Sigmoid colon (tissue), 7 donors: ENCODE measurements around the gene NTM. TPM values are rescaled to one million over a fixed set of nuclear protein-coding genes. Genes with fewer than 3 reads are reported as not detected.

Experiments used
- DNase-seq: peaks from one replicate; pipeline ENCODE4 v3.0.0-alpha.2; 2019
- H3K27ac ChIP-seq, 4 donors: fragments of 200-600 bp; sonication (generic); one replicate each; pipeline ENCODE4 v1.5.1; 2016 to 2019; ENCODE audit warnings: mild to moderate bottlenecking in 1 of 4
- H3K27me3 ChIP-seq, 3 donors: fragments of 200-600 bp; sonication (generic); one replicate each; pipeline ENCODE4 v1.5.1; 2019; ENCODE audit warnings: mild to moderate bottlenecking in 1 of 3
- H3K36me3 ChIP-seq, 4 donors: fragments of 200-600 bp; sonication (generic); one replicate each; pipeline ENCODE4 v1.5.1; 2016 to 2019
- H3K4me1 ChIP-seq, 4 donors: fragments of 200-600 bp; sonication (generic); one replicate each; pipeline ENCODE4 v1.5.1; 2017 to 2019
- H3K4me3 ChIP-seq, 4 donors: fragments of 200-600 bp; sonication (generic); one replicate each; pipeline ENCODE4 v1.5.1; 2017 to 2019; ENCODE audit warnings: mild to moderate bottlenecking in 2 of 4, moderate library complexity in 1 of 4
- H3K9me3 ChIP-seq, 4 donors: fragments of 200-600 bp in 3 of 4; sonication (generic) in 3 of 4; one replicate each; pipeline versions ENCODE4 v1.5.1 to v1.6.1; 2013 to 2019
- CTCF ChIP-seq, 4 experiments: fragments of 450-650 bp in 3 of 4; fragments of 200-600 bp in 1 of 4; IDR thresholded peaks; one replicate each; pipeline ENCODE4 v1.5.1; 2016 to 2019; ENCODE audit warnings: antibody characterized with exemption in 4 of 4, mild to moderate bottlenecking in 3 of 4, moderate library complexity in 2 of 4
- EP300 ChIP-seq, 4 donors: sonication (generic); formaldehyde crosslinking; IDR thresholded peaks; one replicate each; pipeline ENCODE4 v1.6.1; 2017; ENCODE audit warnings: antibody characterized with exemption in 4 of 4
- POLR2A ChIP-seq, 2 donors: fragments of 450-650 bp; IDR thresholded peaks; one replicate each; pipeline ENCODE4 v1.6.1; 2016; ENCODE audit warnings: antibody characterized with exemption in 2 of 2, mild to moderate bottlenecking in 2 of 2, moderate library complexity in 2 of 2
- POLR2AphosphoS5 ChIP-seq, 4 donors: sonication (generic); formaldehyde crosslinking; IDR thresholded peaks; one replicate each; pipeline ENCODE4 v1.6.1; 2017; ENCODE audit warnings: antibody characterized with exemption in 4 of 4
- WGBS, 2 donors: extraction: QIAGEN DNeasy Blood & Tissue Kit; methylation state at CpG; one replicate each; pipeline ENCODE4 v1.1.7; 2013; 5-methylcytosine and 5-hydroxymethylcytosine counted together
- intact Hi-C: fragments of 100-400 bp; cut with DNase I; formaldehyde crosslinking; loops from one replicate; pipeline ENCODE4 v1.15.1; 2023
- polyA plus RNA-seq, 3 donors: library from polyadenylated mRNA; stranded (reverse); fragments of 200-250 nt; gene quantifications; one replicate each; pipeline ENCODE4 v1.2.3, GENCODE V29; 2013
- total RNA-seq, 4 donors: library from RNA; depleted of rRNA; stranded (reverse); fragments of >200 nt; gene quantifications; one replicate each; pipeline ENCODE4 v1.1.0, GENCODE V29; 2016
- donor health status: healthy with polysubstance abuse.
- donor health status: Bipolar disorder and iron deficiency.
- donor health status: healthy.

NTM gene
- total and polyA plus RNA-seq, 7 donors, result 0.96 to 18.3 (median 6.4) TPM; not detected in 1

GRCh38 chr11:132057266-132057665, 686.9 kb downstream of the NTM start:
- Histone ChIP-seq H3K9me3 (no peaks in the 10 kb centered on the region), H3K27me3 (no peaks in the 10 kb centered on the region), H3K36me3 (no peaks in the 10 kb centered on the region), H3K4me1 (peaks cover 0 to 9% (median 0%) of the 10 kb centered on the region in 4 donors), H3K4me3 (no peak overlapping the region), H3K27ac (peak overlapping the region in 2 of 4 donors; percentile 31 to 32)
- no peak for DNase-seq
- intact Hi-C loops, result no loop called here
- no peak for TF ChIP-seq POLR2A (IDR thresholded peaks at IDR 0.05)
- TF ChIP-seq EP300 (IDR thresholded peaks at IDR 0.05), result no peak
- no peak for TF ChIP-seq POLR2AphosphoS5 (IDR thresholded peaks at IDR 0.05)
- no peak for TF ChIP-seq CTCF (IDR thresholded peaks at IDR 0.05)
- 53 to 67% methylated on average over 3 of the region's 3 CpGs for WGBS, 2 donors

- H3K9me3 ChIP-seq, result no peaks in the 10 kb centered on the region
- H3K4me1 ChIP-seq, result peaks cover 0 to 9% (median 0%) of the 10 kb centered on the region in 4 donors
- H3K27me3 ChIP-seq, result no peaks in the 10 kb centered on the region
- no peaks in the 10 kb centered on the region for H3K36me3 ChIP-seq
- peak overlapping the region in 2 of 4 donors; percentile 31 to 32 for H3K27ac ChIP-seq
- no peak overlapping the region for H3K4me3 ChIP-seq
- DNase-seq, result no peak
- WGBS, 2 donors, result 68 to 70% methylated on average over 8 of the region's 8 CpGs
- intact Hi-C loops, result no loop called here
- no peak for TF ChIP-seq CTCF (IDR thresholded peaks at IDR 0.05)
- TF ChIP-seq POLR2A (IDR thresholded peaks at IDR 0.05), result no peak
- no peak for TF ChIP-seq POLR2AphosphoS5 (IDR thresholded peaks at IDR 0.05)
- TF ChIP-seq EP300 (IDR thresholded peaks at IDR 0.05), result no peak
Observed at GRCh38 chr11:132058211-132058772, 687.9 kb downstream of the NTM start.

- no peak overlapping the region for H3K4me3 ChIP-seq
- H3K36me3 ChIP-seq, result no peaks in the 10 kb centered on the region
- no peaks in the 10 kb centered on the region for H3K27me3 ChIP-seq
- WGBS, 2 donors, result 70 to 84% methylated on average over 2 of the region's 2 CpGs
- intact Hi-C loops, result no loop called here
- DNase-seq, result no peak
- H3K27ac ChIP-seq, result no peak overlapping the region
- peaks cover 0 to 22% (median 4%) of the 10 kb centered on the region in 4 donors for H3K4me1 ChIP-seq
- H3K9me3 ChIP-seq, result no peaks in the 10 kb centered on the region
- no peak for TF ChIP-seq EP300 (IDR thresholded peaks at IDR 0.05)
- no peak for TF ChIP-seq POLR2AphosphoS5 (IDR thresholded peaks at IDR 0.05)
- no peak for TF ChIP-seq CTCF (IDR thresholded peaks at IDR 0.05)
- no peak for TF ChIP-seq POLR2A (IDR thresholded peaks at IDR 0.05)
Observed at GRCh38 chr11:132060567-132060966, 690.2 kb downstream of the NTM start.

- Histone ChIP-seq H3K27me3 (no peaks in the 10 kb centered on the region), H3K9me3 (no peaks in the 10 kb centered on the region), H3K27ac (no peak overlapping the region), H3K36me3 (no peaks in the 10 kb centered on the region), H3K4me1 (peaks cover 0 to 19% (median 4%) of the 10 kb centered on the region in 4 donors), H3K4me3 (no peak overlapping the region)
- DNase-seq, result no peak
- TF ChIP-seq POLR2A (IDR thresholded peaks at IDR 0.05) (no peak), EP300 (IDR thresholded peaks at IDR 0.05) (no peak), POLR2AphosphoS5 (IDR thresholded peaks at IDR 0.05) (no peak), CTCF (IDR thresholded peaks at IDR 0.05) (no peak)
- 90 to 96% methylated on average over 1 of the region's 1 CpG for WGBS, 2 donors
- intact Hi-C loops, result no loop called here
Observed at GRCh38 chr11:132062031-132062430, 691.6 kb downstream of the NTM start.

GRCh38 chr11:132062541-132062940, 692.1 kb downstream of the NTM start:
- DNase-seq, result no peak
- WGBS, 2 donors, result 71 to 80% methylated on average over 2 of the region's 2 CpGs
- no peak overlapping the region for H3K4me3 ChIP-seq
- TF ChIP-seq EP300 (IDR thresholded peaks at IDR 0.05), result no peak
- no peak for TF ChIP-seq POLR2AphosphoS5 (IDR thresholded peaks at IDR 0.05)
- TF ChIP-seq POLR2A (IDR thresholded peaks at IDR 0.05), result no peak
- TF ChIP-seq CTCF (IDR thresholded peaks at IDR 0.05), result no peak
- H3K36me3 ChIP-seq, result no peaks in the 10 kb centered on the region
- H3K27ac ChIP-seq, result no peak overlapping the region
- intact Hi-C loops, result no loop called here
- peaks cover 0 to 19% (median 4%) of the 10 kb centered on the region in 4 donors for H3K4me1 ChIP-seq
- no peaks in the 10 kb centered on the region for H3K9me3 ChIP-seq
- no peaks in the 10 kb centered on the region for H3K27me3 ChIP-seq
